Measurements from ENCODE around the gene FAM117A.

GRCh38 chr17:49741692-49742076 lies 22.2 kb downstream of the FAM117A start:
- TF ChIP-seq POLR2A (IDR thresholded peaks at IDR 0.05) (no peak), CTCF (IDR thresholded peaks at IDR 0.05) (no peak), POLR2AphosphoS5 (IDR thresholded peaks at IDR 0.05) (no peak)
